HG03103 (cell line): ENCODE results near the gene STARD13.

ENCODE experiments used
- ATAC-seq: cut with Tn5 transposase; IDR thresholded peaks from one replicate; pipeline ENCODE4 v1.9.1; 2021; ENCODE audit warnings: low read depth; ENCODE audit not compliant: unreplicated experiment

Gene STARD13

DNA sequence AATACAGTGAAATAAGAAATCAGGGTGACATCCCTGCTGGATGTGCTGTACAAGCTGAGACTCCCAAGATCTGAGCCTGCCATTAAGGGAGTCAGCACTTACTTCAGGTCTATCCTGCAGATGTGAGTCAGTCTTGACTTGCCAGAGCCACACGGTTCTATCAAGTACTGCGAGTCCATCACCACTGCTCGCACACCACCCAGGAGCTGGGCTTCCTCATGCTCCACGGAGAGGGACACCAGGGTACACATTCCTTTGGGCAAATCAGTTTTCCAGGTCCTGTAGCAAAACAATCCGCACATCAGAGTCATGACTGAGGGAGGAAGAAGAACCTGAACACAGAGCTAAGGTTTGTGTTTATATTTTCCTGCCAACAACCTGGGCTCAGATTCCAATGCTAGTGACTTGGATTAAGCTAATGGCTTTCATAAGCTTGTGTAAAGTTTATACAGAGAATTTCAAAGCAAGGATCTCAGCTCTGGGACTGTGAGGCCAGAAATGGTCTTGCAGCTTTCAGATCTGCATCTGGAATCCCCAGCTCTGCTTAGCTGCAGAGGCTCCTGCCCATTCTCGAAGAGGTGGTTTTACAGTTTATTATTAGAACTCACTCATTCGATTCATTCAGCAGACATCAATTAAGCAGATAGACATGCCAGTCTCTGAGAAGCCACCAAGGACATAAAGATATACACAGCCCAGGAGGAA, 178.7 kb downstream of the STARD13 start:
- ATAC-seq = no peak

DNA sequence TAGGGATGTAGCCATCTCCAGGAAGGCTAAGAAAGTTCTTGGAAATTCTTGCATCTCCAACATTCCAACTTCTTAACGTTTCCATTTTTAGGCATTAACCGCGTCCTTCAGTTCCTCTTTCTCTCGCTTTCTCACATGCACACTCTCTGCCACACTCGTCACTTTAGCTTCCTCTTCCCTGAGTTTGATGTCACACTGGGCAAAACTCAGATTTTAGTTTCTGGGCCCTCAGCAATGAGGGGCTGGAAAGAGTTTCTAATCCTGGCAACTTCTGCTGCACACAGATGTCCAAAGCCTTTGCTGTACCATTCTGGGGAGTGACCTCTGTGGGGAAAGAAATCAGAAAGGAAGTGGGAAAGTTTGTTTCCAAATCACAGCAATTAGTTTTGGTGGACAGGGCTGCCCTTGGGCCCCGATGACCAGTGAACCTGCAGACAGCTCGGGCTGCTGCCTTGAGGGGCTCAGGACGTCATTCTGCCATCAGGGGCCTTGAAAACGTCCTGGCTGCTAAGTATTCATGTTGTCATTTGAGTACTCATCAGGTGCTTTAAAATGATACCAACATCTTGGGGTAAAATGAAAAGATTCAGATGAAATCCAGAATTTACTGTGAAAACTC, 180.1 kb downstream of the STARD13 start:
- no peak for ATAC-seq

DNA sequence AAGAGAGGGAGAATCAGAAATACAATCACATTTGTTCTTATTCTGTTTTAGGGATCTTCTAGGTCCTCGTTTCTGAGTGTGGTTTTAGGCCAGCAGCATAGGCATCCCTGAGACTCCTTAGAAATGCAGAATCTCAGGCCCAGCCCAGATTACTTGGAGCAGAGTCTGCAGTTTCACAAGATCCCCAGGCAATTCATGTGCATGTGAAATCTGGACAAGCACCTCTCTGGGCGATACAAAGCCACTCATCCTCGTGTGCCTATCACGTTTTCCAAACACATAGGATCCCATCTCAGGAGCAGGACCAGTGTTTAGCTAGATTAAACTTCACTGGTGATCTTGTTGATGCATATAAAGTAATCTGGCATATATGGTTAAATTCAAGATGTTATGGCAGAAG, 182.1 kb downstream of the STARD13 start:
- no peak for ATAC-seq

DNA sequence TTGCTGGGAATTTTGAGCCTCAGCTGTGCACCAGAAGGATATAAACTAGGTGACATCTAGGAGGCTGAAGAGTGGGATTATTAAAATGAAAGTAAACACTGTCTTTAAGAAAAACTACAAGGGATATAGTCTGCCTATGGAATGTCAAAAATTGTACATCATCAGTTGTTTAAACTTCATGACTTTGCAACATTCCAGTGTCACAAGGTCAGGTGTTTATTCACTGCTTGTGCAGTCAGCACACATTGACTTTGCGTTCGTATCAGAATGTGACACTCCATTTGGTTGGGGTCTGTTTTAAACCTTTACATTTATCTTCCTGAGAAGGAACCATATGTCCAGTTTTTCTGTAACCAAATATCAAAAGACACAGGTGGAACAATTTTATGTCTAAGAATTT, 183.7 kb downstream of the STARD13 start:
- no peak for ATAC-seq

DNA sequence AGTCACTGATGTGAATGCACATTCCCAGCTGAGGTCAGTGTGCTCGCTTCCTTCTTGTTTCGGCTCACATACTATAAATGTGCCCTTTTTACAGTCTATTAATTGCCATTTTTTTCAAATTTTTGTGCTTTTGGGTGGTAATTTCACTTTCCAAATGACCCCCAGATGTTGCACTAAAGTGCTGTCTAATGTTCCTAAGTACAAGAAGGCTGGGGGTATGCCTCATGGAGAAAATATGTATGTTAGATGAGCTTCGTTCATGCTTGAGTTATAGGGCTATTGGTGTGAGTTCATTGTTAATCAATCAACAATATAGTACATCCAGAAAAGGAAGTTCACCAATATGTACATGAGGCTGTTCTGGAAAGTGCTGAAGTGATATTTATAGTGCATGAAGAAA, 184.7 kb downstream of the STARD13 start:
- ATAC-seq = no peak

DNA sequence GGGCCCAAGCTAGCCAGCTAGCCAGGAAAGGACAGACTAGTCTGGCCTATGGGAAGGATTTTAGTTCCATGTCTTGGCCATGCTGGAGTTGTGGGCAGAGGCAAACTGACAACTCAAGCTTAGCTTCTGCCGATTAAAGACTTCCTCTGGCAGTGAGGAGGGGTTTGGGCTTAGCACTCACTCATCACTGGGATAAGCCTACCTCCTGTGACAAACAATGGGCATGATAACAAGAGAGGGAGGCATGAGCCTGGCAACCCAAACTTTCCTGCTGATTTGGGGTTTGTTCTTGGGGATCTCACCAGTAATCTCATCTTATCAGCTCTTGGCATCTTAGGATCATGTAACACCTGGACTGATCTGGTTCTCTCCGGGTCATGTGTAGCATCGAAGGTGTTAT, 185.7 kb downstream of the STARD13 start:
- no peak for ATAC-seq

DNA sequence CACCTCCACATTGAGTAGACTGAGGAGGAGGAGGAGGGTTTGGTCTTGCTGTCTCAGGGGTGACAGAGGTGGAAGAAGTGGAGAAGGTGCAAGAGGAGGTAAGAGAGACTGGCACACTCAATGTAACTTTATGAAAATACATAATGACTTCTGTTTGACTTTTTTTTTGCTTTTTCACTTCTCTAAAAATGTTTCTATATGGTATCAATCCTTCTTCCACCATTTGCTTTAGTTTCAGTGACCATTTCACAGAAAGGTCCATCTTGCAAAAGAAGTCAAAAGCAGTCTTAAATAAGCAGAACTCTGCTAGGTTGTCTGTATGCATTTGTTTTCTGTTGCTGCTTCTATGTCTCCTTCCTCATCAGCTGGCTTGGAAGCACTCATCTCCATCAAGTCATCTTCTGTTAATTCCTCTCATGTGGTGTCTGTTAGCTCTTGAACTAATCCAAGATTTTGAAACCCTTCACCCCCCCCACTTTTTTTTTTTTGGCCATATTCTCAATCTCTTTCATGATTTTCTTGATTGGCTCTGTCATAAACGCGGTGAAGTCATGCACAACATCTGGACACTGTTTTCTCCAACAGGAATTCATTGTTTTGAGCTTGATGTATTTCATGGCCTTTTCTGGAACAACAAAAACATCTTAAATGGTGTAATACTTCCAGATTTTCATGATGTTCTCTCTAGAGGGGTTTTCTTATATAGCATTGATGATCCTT, 188.5 kb downstream of the STARD13 start:
- no peak for ATAC-seq

DNA sequence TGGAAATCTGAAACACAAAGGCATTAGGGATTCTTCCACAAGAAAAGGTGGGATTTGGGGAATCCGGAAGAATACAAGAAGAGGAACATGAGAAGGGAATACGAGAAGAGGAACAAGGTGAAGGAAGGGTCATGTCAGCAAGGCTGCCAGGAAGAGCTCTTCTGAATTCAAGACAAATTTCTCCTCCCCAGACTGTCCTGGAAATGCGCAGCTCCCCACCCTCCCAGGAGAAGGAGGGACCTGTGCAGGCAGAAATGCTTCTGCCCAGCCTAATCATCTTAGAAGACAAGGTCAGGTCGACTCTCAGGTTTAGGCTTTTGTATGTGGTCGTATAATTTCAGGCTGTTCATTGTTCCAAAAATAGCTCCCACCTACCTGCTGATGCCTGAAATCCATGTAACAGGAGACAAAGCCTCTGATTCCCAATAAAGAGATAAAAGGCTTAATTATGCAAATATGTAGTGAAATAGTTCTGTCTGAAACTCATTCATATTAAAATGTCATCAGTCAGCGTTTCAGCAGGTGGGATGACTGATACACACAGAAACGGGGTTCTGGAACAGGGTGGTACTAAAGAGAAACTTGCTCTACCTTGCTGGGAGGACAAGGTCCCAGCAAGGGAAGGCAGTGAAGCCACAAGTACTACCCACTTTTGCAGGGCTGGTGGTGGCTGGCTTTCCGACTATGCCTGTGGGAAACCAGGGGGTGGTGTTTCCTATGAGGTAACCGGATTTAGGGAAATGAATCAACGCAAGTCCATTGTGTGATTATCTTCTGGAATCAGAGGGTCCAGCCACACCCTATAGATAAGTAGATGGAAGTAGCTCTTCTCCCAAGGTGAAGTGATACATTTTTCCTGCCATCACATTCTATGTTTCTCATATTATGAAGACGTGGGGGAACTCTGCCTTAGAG, 193.2 kb downstream of the STARD13 start:
- ATAC-seq = no peak

DNA sequence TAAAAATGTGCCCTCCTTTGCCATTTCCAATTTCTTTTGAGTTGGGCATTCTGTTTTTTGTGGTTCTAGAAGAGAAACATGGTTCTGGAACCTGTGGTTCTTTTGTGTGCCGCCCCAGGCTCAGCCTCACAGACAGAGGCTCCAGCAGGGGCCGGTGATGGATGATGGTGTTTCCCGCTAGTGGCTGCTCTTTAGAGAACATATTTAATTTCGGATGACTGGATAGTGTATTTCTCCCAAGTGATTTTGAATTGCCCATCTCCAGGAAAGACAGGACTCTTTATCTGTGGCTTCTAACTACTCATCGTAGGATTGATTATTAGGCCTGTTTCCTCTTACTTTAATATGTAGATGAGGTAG, 194.2 kb downstream of the STARD13 start:
- ATAC-seq = no peak

DNA sequence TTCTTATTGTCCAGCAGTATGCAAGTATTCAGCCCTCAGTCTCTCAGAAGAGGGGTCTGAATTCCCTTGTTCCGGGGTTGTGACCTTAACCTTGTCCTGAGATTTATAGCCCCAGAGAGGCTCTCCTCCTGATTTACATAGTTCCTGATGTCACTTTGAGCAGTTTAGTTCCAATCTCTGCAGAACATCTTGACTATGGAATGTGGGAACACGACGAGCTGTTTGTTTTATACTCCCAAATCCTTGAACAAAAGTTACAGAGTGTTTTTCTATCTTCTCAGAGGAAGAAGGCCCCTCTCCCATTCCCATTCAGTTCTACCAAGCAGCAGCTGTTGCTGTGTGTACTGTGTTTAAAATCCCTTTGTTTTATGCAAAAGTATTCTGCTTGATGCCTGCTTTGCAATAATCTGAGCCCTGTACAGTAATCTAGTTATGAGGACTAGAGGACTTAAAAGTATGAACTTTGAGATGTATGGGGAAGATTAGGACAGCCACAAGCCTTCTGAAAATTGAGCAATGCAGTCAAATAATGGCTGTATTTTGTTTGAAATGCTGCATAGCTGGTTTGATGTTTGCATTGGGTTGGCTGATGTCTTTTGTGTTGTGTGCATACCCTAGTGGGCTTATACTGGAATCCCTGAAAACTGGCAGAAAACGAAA, 194.7 kb downstream of the STARD13 start:
- no peak for ATAC-seq

DNA sequence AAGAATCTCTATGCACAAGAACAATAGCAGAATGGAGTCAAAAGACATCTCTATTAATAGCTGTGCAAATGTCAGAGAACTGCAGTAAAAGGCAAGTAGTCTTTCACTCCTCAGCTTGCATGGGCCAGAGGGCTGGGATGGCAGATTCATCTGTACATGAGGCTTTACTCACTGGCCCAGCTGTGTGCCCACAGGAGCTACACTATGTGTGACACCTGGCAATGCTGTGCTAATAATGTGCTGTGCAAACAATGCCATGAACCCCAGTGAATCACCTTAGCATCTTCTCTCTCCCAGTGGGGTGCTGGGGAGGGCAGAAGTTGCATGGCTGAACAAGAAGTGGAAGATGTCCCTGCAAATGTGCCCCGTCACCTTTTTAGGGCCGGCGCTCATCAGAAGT, 196.2 kb downstream of the STARD13 start:
- no peak for ATAC-seq

DNA sequence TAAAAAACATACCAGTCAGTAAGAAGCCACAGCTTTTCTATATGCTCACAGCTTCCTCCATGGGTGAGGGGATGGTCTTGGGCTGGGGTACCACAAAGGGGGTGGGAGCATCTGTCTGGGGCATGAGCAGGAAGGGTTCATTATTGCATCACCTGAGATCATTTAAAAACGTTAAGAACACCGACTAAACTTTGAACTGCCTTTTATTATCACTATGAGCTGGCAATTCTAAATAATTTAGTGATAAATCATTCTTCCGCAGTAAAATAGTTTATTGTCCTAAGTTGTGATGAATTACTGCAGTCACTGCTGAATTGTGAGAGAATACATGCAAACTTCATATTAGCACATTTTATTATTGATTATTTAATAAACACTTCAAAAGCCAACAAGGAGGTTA, 197.8 kb downstream of the STARD13 start:
- no peak for ATAC-seq

DNA sequence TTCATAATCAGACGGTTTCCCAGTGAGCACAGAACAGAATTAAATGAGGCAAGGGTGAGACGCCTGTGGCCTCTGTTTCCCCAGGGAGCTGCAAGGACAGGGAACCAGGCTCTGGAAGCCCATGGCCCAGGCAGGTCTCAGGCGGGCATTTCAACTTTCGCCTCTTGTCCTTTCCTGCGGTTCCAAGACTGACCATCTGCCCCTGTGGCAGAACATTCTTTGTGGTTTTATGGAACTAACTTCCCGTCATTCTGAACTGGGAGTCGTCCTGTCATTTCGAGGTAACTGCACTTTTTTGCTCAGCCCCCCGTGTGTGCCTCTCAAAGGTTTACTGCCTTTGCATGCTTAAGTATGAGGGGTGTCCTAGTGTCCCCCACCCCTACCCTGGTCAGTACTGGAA, 198.5 kb downstream of the STARD13 start:
- ATAC-seq = no peak

DNA sequence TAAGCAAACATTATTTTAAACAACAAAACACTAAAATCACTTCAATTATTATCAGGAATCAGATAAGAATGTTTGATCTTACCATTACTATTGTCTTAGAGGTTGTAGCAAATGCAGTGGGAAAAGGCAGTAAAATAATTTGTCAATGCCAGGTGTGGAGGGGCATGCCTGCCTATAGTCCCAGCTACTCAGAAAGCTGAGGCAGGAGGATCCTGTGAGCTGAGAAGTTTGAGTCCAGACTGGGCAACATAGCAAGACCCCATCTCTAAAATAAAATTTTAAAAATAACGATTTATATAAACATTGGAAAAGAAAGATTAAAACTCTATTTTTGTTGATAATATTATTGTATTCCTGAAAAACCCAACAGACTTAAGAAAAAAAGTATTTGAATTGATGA, 202.5 kb downstream of the STARD13 start:
- no peak for ATAC-seq

DNA sequence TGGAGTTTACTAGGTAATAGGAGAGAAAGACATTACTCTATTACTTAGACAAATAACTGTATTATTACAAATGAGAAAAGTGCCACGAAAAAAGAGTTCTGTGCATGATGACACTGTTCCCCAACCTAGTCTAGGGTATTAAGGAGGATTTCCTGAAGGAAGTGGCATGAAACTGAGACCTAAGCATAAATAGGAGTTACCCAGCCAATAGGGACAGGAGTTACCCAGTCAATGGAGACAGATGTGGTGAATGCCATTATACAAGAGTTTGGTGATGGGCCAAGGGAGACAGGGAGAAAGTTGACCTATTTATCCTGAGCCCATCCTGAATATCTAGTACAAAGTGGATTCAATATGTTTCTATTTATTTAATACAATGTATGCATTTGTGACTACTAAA, 203.9 kb downstream of the STARD13 start:
- no peak for ATAC-seq

DNA sequence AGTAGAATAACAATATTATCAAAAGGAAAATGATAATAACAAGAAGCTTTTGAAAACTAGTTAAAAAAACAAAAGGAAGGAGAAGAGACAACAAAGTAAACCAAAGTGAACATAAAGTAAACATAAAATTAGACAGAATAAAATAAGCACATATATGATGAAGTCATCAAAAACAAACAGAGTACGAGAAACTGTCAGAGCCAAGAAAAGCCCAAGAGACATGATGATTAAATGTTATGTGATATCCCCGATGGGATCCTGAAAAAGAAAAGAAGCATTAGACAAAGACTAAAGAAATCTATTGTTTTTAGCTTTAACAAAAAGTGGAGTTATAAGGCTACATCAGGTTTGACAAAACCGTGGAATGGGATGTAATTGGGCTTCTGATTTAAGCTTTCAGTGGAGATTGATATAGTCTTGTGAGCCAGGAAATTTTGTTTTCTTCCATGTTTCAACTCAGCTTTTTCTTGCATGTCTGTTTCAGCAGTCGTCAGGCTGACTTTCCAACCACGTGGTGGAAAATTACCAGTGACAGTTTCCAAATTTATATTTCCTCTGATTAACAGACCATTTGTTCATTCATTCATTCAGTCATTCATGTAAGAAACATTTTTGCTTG, 204.5 kb downstream of the STARD13 start:
- ATAC-seq = no peak

DNA sequence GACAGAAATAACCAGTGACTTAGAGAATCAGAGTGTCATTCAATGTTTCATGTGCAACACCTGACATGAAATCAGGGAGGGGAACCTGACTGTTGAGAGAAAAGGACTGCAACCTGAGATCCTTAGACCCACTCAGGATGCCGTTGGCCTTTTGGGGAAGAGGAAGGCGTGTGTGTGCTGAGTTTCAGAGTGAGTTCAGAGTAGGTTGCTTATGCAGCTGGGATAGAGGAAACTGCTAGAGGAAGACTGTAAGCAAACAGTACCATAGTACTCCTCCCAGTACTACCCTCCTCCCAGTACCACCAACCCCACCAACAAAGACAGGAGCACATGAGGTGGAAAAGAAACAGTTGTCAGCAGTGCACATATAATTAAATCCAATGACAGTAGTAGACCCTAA, 205.6 kb downstream of the STARD13 start:
- ATAC-seq = no peak

DNA sequence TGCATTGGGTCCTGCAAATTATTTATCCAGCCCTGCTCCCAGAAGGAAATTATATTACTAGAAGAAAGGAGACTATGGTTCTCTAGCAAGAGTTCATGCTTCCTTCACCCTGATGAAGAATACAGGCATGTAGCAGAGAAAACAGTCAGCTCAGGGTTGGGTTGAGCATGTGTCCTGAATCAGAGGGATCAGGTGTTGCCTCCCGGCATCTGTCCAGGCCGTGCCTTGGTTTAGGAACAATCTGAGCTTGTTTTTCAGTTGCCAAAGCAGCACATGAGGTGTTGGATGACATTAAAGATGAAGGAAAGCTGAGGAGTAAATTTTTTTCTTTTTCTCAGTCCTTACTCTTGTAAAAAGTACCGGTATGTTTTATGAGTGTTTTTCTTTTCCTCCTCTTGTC, 207.3 kb downstream of the STARD13 start:
- ATAC-seq = no peak

DNA sequence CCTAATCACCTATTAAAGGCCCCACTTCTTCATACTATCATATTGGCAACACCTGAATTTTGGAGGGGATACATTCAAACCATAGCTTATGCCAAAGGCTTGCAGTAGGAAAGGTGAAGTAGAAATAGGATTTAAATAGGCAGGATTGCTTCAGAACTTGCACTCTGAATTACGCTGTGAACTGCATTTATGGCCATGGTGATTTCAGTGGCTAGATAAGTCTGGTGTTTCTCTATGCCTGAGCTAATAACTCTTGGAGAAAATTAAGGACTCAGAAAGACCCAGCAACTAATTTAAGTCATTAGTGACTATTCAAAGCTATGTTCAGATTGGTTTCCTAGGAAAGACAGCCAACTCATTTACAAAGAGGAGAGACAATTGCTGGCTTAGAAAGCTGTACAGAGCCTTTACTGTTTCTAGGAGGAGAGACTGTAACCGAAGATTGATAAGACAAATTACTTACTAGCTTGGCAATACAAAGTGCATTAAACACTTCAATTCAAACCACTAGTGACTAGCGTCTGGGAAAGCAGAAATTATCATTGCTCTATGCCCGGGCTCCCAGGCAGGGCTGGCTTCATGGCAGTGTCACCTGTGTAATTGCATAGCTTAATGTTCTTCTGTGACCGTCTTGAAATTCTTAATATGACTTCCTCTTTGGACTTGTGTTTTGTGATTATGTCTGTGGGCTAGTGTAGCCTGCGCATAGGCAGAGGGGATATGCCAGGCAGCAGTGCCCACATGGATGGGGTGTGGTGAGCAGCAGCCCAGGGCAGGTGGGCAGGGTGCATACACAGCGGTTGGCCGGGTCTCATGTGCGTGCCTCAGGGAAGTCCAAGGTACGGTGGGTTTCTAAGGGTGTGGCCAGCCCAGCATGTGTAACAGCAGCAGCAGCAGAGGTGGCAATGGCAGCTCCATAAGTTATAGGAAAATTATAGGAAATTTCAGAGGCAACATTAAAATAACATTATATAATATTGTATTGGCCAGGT, 209.3 kb downstream of the STARD13 start:
- ATAC-seq = no peak
